Loucy (cell line): ENCODE measurements around the gene THPO.

Experiments used
- H2AFZ ChIP-seq: fragments of 200-600 bp; sonication (generic); 2 replicates; pipeline ENCODE4 v1.6.0; 2016; ENCODE audit warnings: antibody characterized with exemption, mild to moderate bottlenecking, low read length, moderate library complexity
- H3F3A ChIP-seq: fragments of 200-600 bp; 2 replicates; pipeline ENCODE4 v1.6.0; 2016; ENCODE audit warnings: antibody characterized with exemption, low read depth, mild to moderate bottlenecking
- H3K27me3 ChIP-seq: fragments of 200-600 bp; sonication (generic); 2 replicates; pipeline ENCODE4 v1.6.1; 2014; ENCODE audit warnings: low read length, mild to moderate bottlenecking; ENCODE audit not compliant: insufficient read depth, poor library complexity, severe bottlenecking
- H3K36me3 ChIP-seq: fragments of 200-600 bp; sonication (generic); 2 replicates; pipeline ENCODE4 v1.6.1; 2016; ENCODE audit warnings: low read length; ENCODE audit not compliant: insufficient read depth
- H3K4me1 ChIP-seq: fragments of 200-600 bp; sonication (generic); 2 replicates; pipeline ENCODE4 v1.5.1; 2014; ENCODE audit warnings: low read length, mild to moderate bottlenecking; ENCODE audit not compliant: insufficient read depth, poor library complexity, severe bottlenecking
- H3K4me2 ChIP-seq: fragments of 200-600 bp; sonication (generic); 2 replicates; pipeline ENCODE4 v1.6.0; 2014; ENCODE audit warnings: antibody characterized with exemption, low read length, low read depth, mild to moderate bottlenecking; ENCODE audit not compliant: poor library complexity, severe bottlenecking
- H3K4me3 ChIP-seq: fragments of 200-600 bp; sonication (generic); 2 replicates; pipeline ENCODE4 v1.5.1; 2014; ENCODE audit warnings: low read length, mild to moderate bottlenecking, mixed read lengths; ENCODE audit not compliant: poor library complexity, severe bottlenecking
- H3K79me2 ChIP-seq: fragments of 200-600 bp; sonication (generic); 2 replicates; pipeline ENCODE4 v1.6.1; 2014; ENCODE audit warnings: low read length; ENCODE audit not compliant: insufficient read depth
- H3K9ac ChIP-seq: fragments of 200-600 bp; sonication (generic); 2 replicates; pipeline ENCODE4 v1.6.0; 2014; ENCODE audit warnings: mild to moderate bottlenecking, low read depth, low read length, moderate library complexity; ENCODE audit not compliant: poor library complexity, severe bottlenecking
- H3K9me2 ChIP-seq: fragments of 200-600 bp; sonication (generic); replicated peaks from 2 replicates; pipeline ENCODE4 v1.6.1; 2016; ENCODE audit warnings: low read depth, low read length, mixed read lengths
- H3K9me3 ChIP-seq: fragments of 200-600 bp; sonication (generic); 2 replicates; pipeline ENCODE4 v1.6.1; 2014; ENCODE audit warnings: mild to moderate bottlenecking, antibody characterized with exemption, low read length, low read depth; ENCODE audit not compliant: insufficient read depth
- H4K20me1 ChIP-seq: fragments of 200-600 bp; sonication (generic); 2 replicates; pipeline ENCODE4 v1.6.0; 2014; ENCODE audit warnings: antibody characterized with exemption, low read length, mild to moderate bottlenecking; ENCODE audit not compliant: insufficient read depth, poor library complexity, severe bottlenecking
- CTCF ChIP-seq: fragments of 200-600 bp; sonication (generic); conservative IDR thresholded peaks from 2 replicates; pipeline ENCODE4 v1.5.1; 2014; ENCODE audit warnings: mild to moderate bottlenecking, antibody characterized with exemption, low read length
- EZH2phosphoT487 ChIP-seq: fragments of 200-600 bp; IDR thresholded peaks from 2 replicates; pipeline ENCODE4 v1.6.1; 2018; ENCODE audit warnings: antibody characterized with exemption, mild to moderate bottlenecking, moderate library complexity, borderline replicate concordance

THPO gene

GRCh38 chr3:184336547-184337398, 41.2 kb downstream of the THPO start:
- Histone ChIP-seq H3K27me3 (no peaks in the 10 kb centered on the region), H3K79me2 (no peaks in the 10 kb centered on the region), H3K9me3 (no peaks in the 10 kb centered on the region), H3K4me3 (no peak overlapping the region), H2AFZ (no peak overlapping the region), H3K4me2 (no peak overlapping the region), H3K9ac (no peak overlapping the region), H3F3A (no peaks in the 10 kb centered on the region), H3K4me1 (peaks cover 7% of the 10 kb centered on the region), H3K9me2 (no peaks in the 10 kb centered on the region), H4K20me1 (peaks cover 21% of the 10 kb centered on the region), H3K36me3 (peaks cover 39% of the 10 kb centered on the region; the same call in 1 of the 2 replicates)
- TF ChIP-seq EZH2phosphoT487 (no peak), CTCF (no peak)

- Histone ChIP-seq H3K79me2 (no peaks in the 10 kb centered on the region), H3K27me3 (no peaks in the 10 kb centered on the region), H3F3A (no peaks in the 10 kb centered on the region), H3K4me2 (no peak overlapping the region), H3K4me3 (no peak overlapping the region), H4K20me1 (peaks cover 21% of the 10 kb centered on the region), H3K9ac (no peak overlapping the region), H3K9me3 (no peaks in the 10 kb centered on the region), H2AFZ (no peak overlapping the region), H3K4me1 (peaks cover under 1% of the 10 kb centered on the region), H3K9me2 (no peaks in the 10 kb centered on the region), H3K36me3 (peaks cover 48% of the 10 kb centered on the region; the same call in 1 of the 2 replicates)
- TF ChIP-seq EZH2phosphoT487 (no peak), CTCF (no peak)
Observed at GRCh38 chr3:184335661-184336546, 42.1 kb downstream of the THPO start.

GRCh38 chr3:184335291-184335660, 42.7 kb downstream of the THPO start:
- TF ChIP-seq EZH2phosphoT487 (no peak), CTCF (no peak)
- no peaks in the 10 kb centered on the region for H3K27me3 ChIP-seq
- H3K79me2 ChIP-seq = no peaks in the 10 kb centered on the region
- H3K4me2 ChIP-seq = no peak overlapping the region
- no peaks in the 10 kb centered on the region for H3K4me1 ChIP-seq
- H3K9me2 ChIP-seq = no peaks in the 10 kb centered on the region
- H3K9me3 ChIP-seq = no peaks in the 10 kb centered on the region
- H3K9ac ChIP-seq = no peak overlapping the region
- peaks cover 52% of the 10 kb centered on the region; the same call in 1 of the 2 replicates for H3K36me3 ChIP-seq
- H3K4me3 ChIP-seq = no peak overlapping the region
- H3F3A ChIP-seq = no peaks in the 10 kb centered on the region
- H4K20me1 ChIP-seq = peaks cover 21% of the 10 kb centered on the region
- no peak overlapping the region for H2AFZ ChIP-seq
